HCT116 (cell line): ENCODE results near the gene ZNF202. TPM values are rescaled to one million over a fixed set of nuclear protein-coding genes. Genes with fewer than 3 reads are reported as not detected.

ENCODE experiments used
- ATAC-seq: fragments of 200-7000 bp; cut with Tn5 transposase; 2 replicates; pipeline ENCODE4 v1.9.1; 2020; ENCODE audit warnings: mild to moderate bottlenecking, moderate library complexity
- BruUV-seq: library from RNA; stranded (reverse); fragments of 400-500 nt; replicated peaks from 2 replicates; lab custom pipeline; 2021; lab: Mats Ljungman, UMichigan
- CTCF ChIA-PET: fragments of 300-600 bp; sonication (Branson Sonifier 250); formaldehyde crosslinking; loops from one replicate; lab custom pipeline; 2021; ENCODE audit warnings: antibody characterized with exemption; lab: Charles Lee
- POLR2A ChIA-PET: fragments of 300-600, 350-600 bp; sonication (Branson Sonifier 250); formaldehyde crosslinking; loops from one replicate; lab custom pipeline; 2021; ENCODE audit warnings: antibody characterized with exemption; lab: Charles Lee
- RAD21 ChIA-PET, 2 experiments: fragments of 300-600 bp; sonication (Branson Sonifier 250); formaldehyde crosslinking; loops; one replicate each; lab custom pipeline; 2023; ENCODE audit warnings: low total read pairs in 2 of 2; ENCODE audit not compliant: uncharacterized antibody in 2 of 2, unreplicated experiment in 2 of 2, low non-redundant PET in 1 of 2; lab: Charles Lee
- DNase-seq: peaks from one replicate; pipeline ENCODE4 v3.0.0-alpha.2; 2010; ENCODE audit warnings: low read depth, low spot score
- H2AFZ ChIP-seq: fragments of 200-600 bp; shearing (Covaris generic), sonication (generic); 2 replicates; pipeline ENCODE4 v1.6.1; 2017; ENCODE audit warnings: low read depth, mixed run types, mixed read lengths, antibody characterized with exemption, low read length; ENCODE audit not compliant: poor library complexity, severe bottlenecking
- H3K27ac ChIP-seq: 2 replicates; pipeline ENCODE4 v1.5.1; 2012; ENCODE audit warnings: low read depth, low read length
- H3K27me3 ChIP-seq: fragments of 200-600 bp; sonication (generic); 2 replicates; pipeline ENCODE4 v1.6.1; 2016; ENCODE audit warnings: mixed run types, low read length, mixed read lengths; ENCODE audit not compliant: insufficient read depth
- H3K36me3 ChIP-seq, 2 experiments: fragments of 200-500 bp in 1 of 2; fragments of 200-600 bp in 1 of 2; sonication (Bioruptor generic) in 1 of 2; sonication (generic) in 1 of 2; 2 replicates each; pipeline versions ENCODE4 v1.5.1 to v1.6.1; 2014 to 2016; ENCODE audit warnings: low read length in 2 of 2, inconsistent platforms in 1 of 2, mixed read lengths in 1 of 2, mixed run types in 1 of 2; ENCODE audit not compliant: insufficient read depth in 2 of 2, control insufficient read depth in 1 of 2
- H3K4me1 ChIP-seq, 2 experiments: fragments of 200-600 bp in 1 of 2; sonication (generic) in 1 of 2; 2 replicates each; pipeline versions ENCODE4 v1.5.1 to v1.6.1; 2012 to 2017; ENCODE audit warnings: low read length in 2 of 2, inconsistent platforms in 1 of 2, mild to moderate bottlenecking in 1 of 2, mixed read lengths in 1 of 2, mixed run types in 1 of 2, moderate library complexity in 1 of 2; ENCODE audit not compliant: insufficient read depth in 2 of 2, control insufficient read depth in 1 of 2
- H3K4me2 ChIP-seq: fragments of 200-600 bp; sonication (generic); 2 replicates; pipeline ENCODE4 v1.6.1; 2017; ENCODE audit warnings: mixed run types, low read length, mixed read lengths
- H3K4me3 ChIP-seq, 2 experiments: fragments of 200-600 bp in 1 of 2; sonication (generic) in 1 of 2; replicated peaks in 1 of 2; 2 replicates each; pipeline ENCODE4 v1.5.1; 2011 to 2016; ENCODE audit warnings: low read length in 2 of 2, control low read depth in 1 of 2, low read depth in 1 of 2, mild to moderate bottlenecking in 1 of 2, mixed read lengths in 1 of 2, mixed run types in 1 of 2
- H3K79me2 ChIP-seq: fragments of 200-600 bp; sonication (generic); 2 replicates; pipeline ENCODE4 v1.6.1; 2017; ENCODE audit warnings: mild to moderate bottlenecking, mixed run types, low read length, moderate library complexity, mixed read lengths; ENCODE audit not compliant: insufficient read depth
- H3K9ac ChIP-seq: fragments of 200-600 bp; sonication (generic); 2 replicates; pipeline ENCODE4 v1.6.1; 2016; ENCODE audit warnings: low read length, mixed read lengths
- H3K9me2 ChIP-seq: fragments of 200-600 bp; sonication (generic), shearing (Covaris generic); 2 replicates; pipeline ENCODE4 v1.6.1; 2017; ENCODE audit warnings: mixed run types, mild to moderate bottlenecking, moderate library complexity; ENCODE audit not compliant: insufficient read depth
- H3K9me3 ChIP-seq, 2 experiments: fragments of 200-500 bp in 1 of 2; fragments of 200-600 bp in 1 of 2; sonication (Bioruptor generic) in 1 of 2; sonication (generic) in 1 of 2; 2 replicates each; pipeline ENCODE4 v1.6.1; 2014 to 2017; ENCODE audit warnings: low read length in 2 of 2, mixed read lengths in 2 of 2, inconsistent platforms in 1 of 2, low read depth in 1 of 2, mild to moderate bottlenecking in 1 of 2, mixed run types in 1 of 2, moderate library complexity in 1 of 2; ENCODE audit not compliant: control insufficient read depth in 1 of 2, insufficient read depth in 1 of 2
- H4K20me1 ChIP-seq: fragments of 200-600 bp; sonication (generic), shearing (Covaris generic); 2 replicates; pipeline ENCODE4 v1.6.1; 2017; ENCODE audit warnings: mixed run types, mild to moderate bottlenecking, moderate library complexity; ENCODE audit not compliant: insufficient read depth
- CBX3 ChIP-seq: IDR thresholded peaks from 2 replicates; pipeline ENCODE4 v1.6.1; 2012; ENCODE audit warnings: low read depth
- CEBPB ChIP-seq: IDR thresholded peaks from 2 replicates; pipeline ENCODE4 v1.6.1; 2012; ENCODE audit warnings: low read depth
- EGR1 ChIP-seq: IDR thresholded peaks from 2 replicates; pipeline ENCODE4 v1.6.1; 2012; ENCODE audit warnings: low read depth
- ELF1 ChIP-seq: IDR thresholded peaks from 2 replicates; pipeline ENCODE4 v1.6.1; 2012; ENCODE audit warnings: low read depth, borderline replicate concordance
- EZH2 ChIP-seq: fragments of 200-600 bp; sonication (generic); IDR thresholded peaks from 2 replicates; pipeline ENCODE4 v1.6.1; 2017; ENCODE audit warnings: antibody characterized with exemption, mixed run types
- EZH2phosphoT487 ChIP-seq: fragments of 200-600 bp; IDR thresholded peaks from 2 replicates; pipeline ENCODE4 v1.6.1; 2018; ENCODE audit warnings: antibody characterized with exemption, borderline replicate concordance
- FOSL1 ChIP-seq: IDR thresholded peaks from 2 replicates; pipeline ENCODE4 v1.6.1; 2012; ENCODE audit warnings: low read depth
- POLR2AphosphoS5 ChIP-seq: IDR thresholded peaks from 2 replicates; pipeline ENCODE4 v1.6.1; 2011; ENCODE audit warnings: mild to moderate bottlenecking, low read depth, low read length, moderate library complexity
- RAD21 ChIP-seq: IDR thresholded peaks from 2 replicates; pipeline ENCODE4 v1.6.1; 2012; ENCODE audit warnings: low read depth, mild to moderate bottlenecking
- SIN3A ChIP-seq: IDR thresholded peaks from 2 replicates; pipeline ENCODE4 v1.6.1; 2012; ENCODE audit warnings: low read depth
- SP1 ChIP-seq: IDR thresholded peaks from 2 replicates; pipeline ENCODE4 v1.6.1; 2012; ENCODE audit warnings: low read depth
- SRF ChIP-seq: IDR thresholded peaks from 2 replicates; pipeline ENCODE4 v1.6.1; 2012; ENCODE audit warnings: low read depth
- YY1 ChIP-seq: IDR thresholded peaks from 2 replicates; pipeline ENCODE4 v1.6.1; 2011; ENCODE audit warnings: low read length, low read depth, moderate library complexity, mild to moderate bottlenecking; ENCODE audit not compliant: insufficient replicate concordance; ENCODE audit errors: extremely low read depth
- ZNF274 ChIP-seq: fragments of 200-500 bp; sonication (Bioruptor generic); IDR thresholded peaks from 2 replicates; pipeline ENCODE4 v1.6.1; 2014; ENCODE audit warnings: mild to moderate bottlenecking, low read depth, low read length, inconsistent platforms
- intact Hi-C: fragments of 100-400 bp; cut with micrococcal nuclease; formaldehyde crosslinking; loops from 2 replicates; pipeline ENCODE4 v1.10.0; 2022
- total RNA-seq: library from RNA; stranded (reverse); gene quantifications from one replicate; pipeline ENCODE4 v1.2.1, GENCODE V29; 2021; ENCODE audit not compliant: unreplicated experiment
- TF ChIP-seq, protein P1 (sequence below): IDR thresholded peaks from 2 replicates; pipeline ENCODE4 v1.6.1; 2012
- TF ChIP-seq, protein P2 (sequence below), 3 experiments: fragments of 200-600 bp in 1 of 3; sonication (generic) in 1 of 3; IDR thresholded peaks in 2 of 3; conservative IDR thresholded peaks in 1 of 3; 2 replicates each; pipeline ENCODE4 v1.5.1; 2012 to 2017; ENCODE audit warnings: low read depth in 2 of 3, low read length in 2 of 3, antibody characterized with exemption in 1 of 3, borderline replicate concordance in 1 of 3, control low read depth in 1 of 3, mild to moderate bottlenecking in 1 of 3, mixed read lengths in 1 of 3, mixed run types in 1 of 3, moderate library complexity in 1 of 3; ENCODE audit not compliant: insufficient read depth in 1 of 3
- TF ChIP-seq, protein P3 (sequence below): IDR thresholded peaks from 2 replicates; pipeline ENCODE4 v1.6.1; 2012
- TF ChIP-seq, protein P4 (sequence below): IDR thresholded peaks from 2 replicates; pipeline ENCODE4 v1.6.1; 2012; ENCODE audit warnings: low read depth

ZNF202 gene
- total RNA-seq, 1 experiment from 2014 or later, result 16.9 TPM

DNA sequence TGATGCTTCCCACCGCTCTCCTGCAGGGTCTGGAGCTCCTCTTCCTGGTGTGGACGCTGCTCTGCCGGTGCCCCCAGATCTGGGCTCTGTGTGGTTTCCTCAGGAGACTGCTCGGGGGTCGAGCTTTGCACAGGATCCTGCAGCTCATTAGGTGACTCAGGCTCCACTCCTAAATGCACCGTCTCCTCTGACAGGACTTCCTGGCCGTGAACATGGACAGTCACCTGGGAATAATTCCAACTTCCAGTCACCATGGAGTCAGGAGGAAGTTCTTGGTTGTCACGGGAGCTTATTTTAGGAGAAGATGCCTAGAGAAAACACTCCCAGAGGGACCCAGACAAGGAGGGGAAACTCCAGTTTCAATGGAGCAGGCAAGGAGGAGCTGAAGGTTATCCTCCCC is 11.9 kb downstream of the ZNF202 start:
- ChIA-PET RAD21 (no interaction called here), CTCF (no interaction called here), POLR2A (no interaction called here)
- TF ChIP-seq SIN3A (no peak), CBX3 (no peak), POLR2AphosphoS5 (no peak), EZH2phosphoT487 (no peak), YY1 (no peak), EZH2 (no peak), ZNF274 (no peak), RAD21 (no peak), ELF1 (no peak), EGR1 (no peak), FOSL1 (no peak), SRF (no peak), CEBPB (no peak), SP1 (no peak)
- TF ChIP-seq, protein P1, sequence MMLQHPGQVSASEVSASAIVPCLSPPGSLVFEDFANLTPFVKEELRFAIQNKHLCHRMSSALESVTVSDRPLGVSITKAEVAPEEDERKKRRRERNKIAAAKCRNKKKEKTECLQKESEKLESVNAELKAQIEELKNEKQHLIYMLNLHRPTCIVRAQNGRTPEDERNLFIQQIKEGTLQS, result no peak
- TF ChIP-seq, protein P2, sequence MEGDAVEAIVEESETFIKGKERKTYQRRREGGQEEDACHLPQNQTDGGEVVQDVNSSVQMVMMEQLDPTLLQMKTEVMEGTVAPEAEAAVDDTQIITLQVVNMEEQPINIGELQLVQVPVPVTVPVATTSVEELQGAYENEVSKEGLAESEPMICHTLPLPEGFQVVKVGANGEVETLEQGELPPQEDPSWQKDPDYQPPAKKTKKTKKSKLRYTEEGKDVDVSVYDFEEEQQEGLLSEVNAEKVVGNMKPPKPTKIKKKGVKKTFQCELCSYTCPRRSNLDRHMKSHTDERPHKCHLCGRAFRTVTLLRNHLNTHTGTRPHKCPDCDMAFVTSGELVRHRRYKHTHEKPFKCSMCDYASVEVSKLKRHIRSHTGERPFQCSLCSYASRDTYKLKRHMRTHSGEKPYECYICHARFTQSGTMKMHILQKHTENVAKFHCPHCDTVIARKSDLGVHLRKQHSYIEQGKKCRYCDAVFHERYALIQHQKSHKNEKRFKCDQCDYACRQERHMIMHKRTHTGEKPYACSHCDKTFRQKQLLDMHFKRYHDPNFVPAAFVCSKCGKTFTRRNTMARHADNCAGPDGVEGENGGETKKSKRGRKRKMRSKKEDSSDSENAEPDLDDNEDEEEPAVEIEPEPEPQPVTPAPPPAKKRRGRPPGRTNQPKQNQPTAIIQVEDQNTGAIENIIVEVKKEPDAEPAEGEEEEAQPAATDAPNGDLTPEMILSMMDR (IDR thresholded peaks at IDR 0.05 in 2 of 3, conservative IDR thresholded peaks at IDR 0.05 in 1 of 3; ENCODE audit: borderline replicate concordance in 1 of 3, insufficient read depth in 1 of 3, low read depth in 2 of 3, low read length in 2 of 3), result no peak
- TF ChIP-seq, protein P3, sequence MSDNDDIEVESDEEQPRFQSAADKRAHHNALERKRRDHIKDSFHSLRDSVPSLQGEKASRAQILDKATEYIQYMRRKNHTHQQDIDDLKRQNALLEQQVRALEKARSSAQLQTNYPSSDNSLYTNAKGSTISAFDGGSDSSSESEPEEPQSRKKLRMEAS, result no peak
- TF ChIP-seq, protein P4, sequence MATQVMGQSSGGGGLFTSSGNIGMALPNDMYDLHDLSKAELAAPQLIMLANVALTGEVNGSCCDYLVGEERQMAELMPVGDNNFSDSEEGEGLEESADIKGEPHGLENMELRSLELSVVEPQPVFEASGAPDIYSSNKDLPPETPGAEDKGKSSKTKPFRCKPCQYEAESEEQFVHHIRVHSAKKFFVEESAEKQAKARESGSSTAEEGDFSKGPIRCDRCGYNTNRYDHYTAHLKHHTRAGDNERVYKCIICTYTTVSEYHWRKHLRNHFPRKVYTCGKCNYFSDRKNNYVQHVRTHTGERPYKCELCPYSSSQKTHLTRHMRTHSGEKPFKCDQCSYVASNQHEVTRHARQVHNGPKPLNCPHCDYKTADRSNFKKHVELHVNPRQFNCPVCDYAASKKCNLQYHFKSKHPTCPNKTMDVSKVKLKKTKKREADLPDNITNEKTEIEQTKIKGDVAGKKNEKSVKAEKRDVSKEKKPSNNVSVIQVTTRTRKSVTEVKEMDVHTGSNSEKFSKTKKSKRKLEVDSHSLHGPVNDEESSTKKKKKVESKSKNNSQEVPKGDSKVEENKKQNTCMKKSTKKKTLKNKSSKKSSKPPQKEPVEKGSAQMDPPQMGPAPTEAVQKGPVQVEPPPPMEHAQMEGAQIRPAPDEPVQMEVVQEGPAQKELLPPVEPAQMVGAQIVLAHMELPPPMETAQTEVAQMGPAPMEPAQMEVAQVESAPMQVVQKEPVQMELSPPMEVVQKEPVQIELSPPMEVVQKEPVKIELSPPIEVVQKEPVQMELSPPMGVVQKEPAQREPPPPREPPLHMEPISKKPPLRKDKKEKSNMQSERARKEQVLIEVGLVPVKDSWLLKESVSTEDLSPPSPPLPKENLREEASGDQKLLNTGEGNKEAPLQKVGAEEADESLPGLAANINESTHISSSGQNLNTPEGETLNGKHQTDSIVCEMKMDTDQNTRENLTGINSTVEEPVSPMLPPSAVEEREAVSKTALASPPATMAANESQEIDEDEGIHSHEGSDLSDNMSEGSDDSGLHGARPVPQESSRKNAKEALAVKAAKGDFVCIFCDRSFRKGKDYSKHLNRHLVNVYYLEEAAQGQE, result no peak
- H3K27ac ChIP-seq, result no peak overlapping the region
- intact Hi-C loops, result no loop called here
- H4K20me1 ChIP-seq, result 0 out of 2 replicates have a peak, but pooled peaks cover 3% of the 10 kb centered on the region
- no peaks in the 10 kb centered on the region for H3K9me2 ChIP-seq
- no peak overlapping the region for H3K4me2 ChIP-seq
- peaks cover 28% of the 10 kb centered on the region for H3K79me2 ChIP-seq
- BruUV-seq, result no TSS peak
- DNase-seq (no peak), ATAC-seq (no peak)
- H3K36me3 ChIP-seq, result peaks cover 36 to 53% of the 10 kb centered on the region in 2 experiments
- no peaks in the 10 kb centered on the region for H3K4me1 ChIP-seq
- H3K9me3 ChIP-seq, result no peaks in the 10 kb centered on the region
- no peaks in the 10 kb centered on the region for H3K27me3 ChIP-seq
- no peak overlapping the region for H3K9ac ChIP-seq
- no peak overlapping the region for H3K4me3 ChIP-seq
- H2AFZ ChIP-seq, result no peak overlapping the region
